Transverse colon (tissue), 4 donors: ENCODE data around the gene ITGB1BP2. TPM values are rescaled to one million over a fixed set of nuclear protein-coding genes. Genes with fewer than 3 reads are reported as not detected.

Experiments
- DNase-seq: peaks from one replicate; pipeline ENCODE4 v3.0.0-alpha.2; 2019
- H3K27ac ChIP-seq, 4 donors: fragments of 200-600 bp; sonication (generic); 2 replicates each; pipeline ENCODE4 v1.5.1; 2016 to 2018; ENCODE audit warnings: inconsistent platforms in 4 of 4
- H3K27me3 ChIP-seq: fragments of 200-600 bp; sonication (generic); 2 replicates; pipeline ENCODE4 v1.5.1; 2017; ENCODE audit warnings: inconsistent platforms
- H3K36me3 ChIP-seq, 4 donors: fragments of 200-600 bp; sonication (generic); 2 replicates each; pipeline ENCODE4 v1.5.1; 2017 to 2019; ENCODE audit warnings: inconsistent platforms in 4 of 4
- H3K4me1 ChIP-seq, 4 donors: fragments of 200-600 bp; sonication (generic); 2 replicates each; pipeline ENCODE4 v1.5.1; 2017 to 2020; ENCODE audit warnings: inconsistent platforms in 4 of 4
- H3K4me3 ChIP-seq, 4 donors: fragments of 200-600 bp; sonication (generic); 1 replicate in 1 of 4; 2 replicates in 3 of 4; pipeline versions ENCODE4 v1.5.1 to v1.6.1; 2017 to 2019; ENCODE audit warnings: inconsistent platforms in 4 of 4
- H3K9me3 ChIP-seq, 2 donors: fragments of 200-600 bp; sonication (generic); 2 replicates each; pipeline ENCODE4 v1.5.1; 2017 to 2019; ENCODE audit warnings: inconsistent platforms in 2 of 2
- EP300 ChIP-seq: sonication (generic); formaldehyde crosslinking; IDR thresholded peaks from one replicate; pipeline ENCODE4 v1.6.1; 2017; ENCODE audit warnings: antibody characterized with exemption, low read depth
- POLR2A ChIP-seq: fragments of 450-650 bp; IDR thresholded peaks from one replicate; pipeline ENCODE4 v1.6.1; 2016; ENCODE audit warnings: antibody characterized with exemption, mild to moderate bottlenecking, moderate library complexity
- POLR2AphosphoS5 ChIP-seq, 3 donors: sonication (generic); formaldehyde crosslinking; IDR thresholded peaks; one replicate each; pipeline ENCODE4 v1.6.1; 2016; ENCODE audit warnings: antibody characterized with exemption in 3 of 3
- WGBS, 2 donors: methylation state at CpG; one replicate each; pipeline ENCODE4 v1.1.5; 2018; ENCODE audit warnings: low coverage in 1 of 2; 5-methylcytosine and 5-hydroxymethylcytosine counted together
- in situ Hi-C, 4 donors: fragments of 200-750 bp; cut with MboI; loops; one replicate each; pipeline versions ENCODE4 v1.15.0 to v1.15.1; 2017; ENCODE audit warnings: low sequenced_read_pairs in 3 of 4, low pct_ligation_motif_present in 1 of 4, low pct_unique_long_range_greater_than_20kb in 1 of 4
- intact Hi-C: fragments of 100-400 bp; cut with DNase I; formaldehyde crosslinking; loops from one replicate; pipeline ENCODE4 v1.15.1; 2023; ENCODE audit warnings: low total_unique reads
- total RNA-seq, 4 donors: library from RNA; depleted of rRNA; stranded (reverse); fragments of >200 nt; gene quantifications; one replicate each; pipeline ENCODE4 v1.1.0, GENCODE V29; 2016
- TF ChIP-seq, protein P1 (sequence below), 5 experiments: fragments of 200-600 bp in 3 of 5; fragments of 450-650 bp in 2 of 5; sonication (generic) in 3 of 5; IDR thresholded peaks; 1 replicate in 2 of 5; 2 replicates in 3 of 5; pipeline ENCODE4 v1.5.1; 2016 to 2017; ENCODE audit warnings: antibody characterized with exemption in 5 of 5, inconsistent platforms in 3 of 5, mild to moderate bottlenecking in 2 of 5, moderate library complexity in 1 of 5

ITGB1BP2 gene
- total RNA-seq = 1 to 10 TPM in 2 of 4 donors, not detected in 2; 2.9 to 6.8 TPM

DNA sequence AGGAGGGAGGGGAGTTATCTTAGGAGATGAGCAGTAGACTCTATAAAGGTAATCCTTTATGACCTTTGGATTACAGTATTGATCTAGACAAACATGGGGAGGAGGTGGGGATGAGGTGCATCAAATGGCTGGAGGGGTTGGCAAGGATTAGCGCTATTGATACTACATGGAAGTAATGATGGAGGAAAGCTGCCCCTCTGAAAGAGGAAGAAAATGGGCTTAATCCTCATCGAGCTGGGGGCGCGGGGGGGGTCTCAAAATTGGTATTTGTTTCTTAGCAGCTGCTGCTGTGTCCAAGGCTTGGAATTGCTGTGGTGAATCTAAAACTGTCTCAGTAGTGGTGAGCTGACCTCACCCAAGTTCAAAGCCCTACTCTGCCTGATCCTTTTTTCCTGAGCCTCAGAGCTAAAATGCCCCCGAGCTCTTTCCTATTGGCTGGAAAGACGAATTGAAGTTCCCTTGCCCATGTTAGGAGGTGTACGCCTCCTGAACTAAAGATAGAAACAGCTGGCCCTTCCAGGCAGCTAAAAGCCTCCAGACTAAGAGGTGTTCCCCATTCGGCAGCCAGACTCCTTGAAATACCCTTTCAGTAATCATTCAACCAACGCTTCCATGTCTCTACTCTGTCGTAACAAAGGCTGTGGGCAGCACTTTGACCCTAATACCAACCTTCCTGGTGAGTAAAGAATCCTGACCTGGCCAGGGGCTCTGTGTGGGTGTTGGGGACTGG, at the start of gene ITGB1BP2:
TSS of gene ITGB1BP2 (plus strand) at position 556 of the 730 bp plus-strand sequence. CDS start at position 613, 57 bp downstream.
- H3K36me3 ChIP-seq = peaks cover 0 to 14% (median 3%) of the 10 kb centered on the region in 4 donors
- no peaks in the 10 kb centered on the region for H3K9me3 ChIP-seq
- TF ChIP-seq, protein P1, sequence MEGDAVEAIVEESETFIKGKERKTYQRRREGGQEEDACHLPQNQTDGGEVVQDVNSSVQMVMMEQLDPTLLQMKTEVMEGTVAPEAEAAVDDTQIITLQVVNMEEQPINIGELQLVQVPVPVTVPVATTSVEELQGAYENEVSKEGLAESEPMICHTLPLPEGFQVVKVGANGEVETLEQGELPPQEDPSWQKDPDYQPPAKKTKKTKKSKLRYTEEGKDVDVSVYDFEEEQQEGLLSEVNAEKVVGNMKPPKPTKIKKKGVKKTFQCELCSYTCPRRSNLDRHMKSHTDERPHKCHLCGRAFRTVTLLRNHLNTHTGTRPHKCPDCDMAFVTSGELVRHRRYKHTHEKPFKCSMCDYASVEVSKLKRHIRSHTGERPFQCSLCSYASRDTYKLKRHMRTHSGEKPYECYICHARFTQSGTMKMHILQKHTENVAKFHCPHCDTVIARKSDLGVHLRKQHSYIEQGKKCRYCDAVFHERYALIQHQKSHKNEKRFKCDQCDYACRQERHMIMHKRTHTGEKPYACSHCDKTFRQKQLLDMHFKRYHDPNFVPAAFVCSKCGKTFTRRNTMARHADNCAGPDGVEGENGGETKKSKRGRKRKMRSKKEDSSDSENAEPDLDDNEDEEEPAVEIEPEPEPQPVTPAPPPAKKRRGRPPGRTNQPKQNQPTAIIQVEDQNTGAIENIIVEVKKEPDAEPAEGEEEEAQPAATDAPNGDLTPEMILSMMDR (IDR thresholded peaks at IDR 0.05) = no peak
- no peak for TF ChIP-seq POLR2A
- TF ChIP-seq EP300 = no peak
- peak in 2 of 3 donors; percentile 17 to 46 for TF ChIP-seq POLR2AphosphoS5 (IDR thresholded peaks at IDR 0.05)
- in situ Hi-C loops = no loop called here
- intact Hi-C loops = no loop called here
- DNase-seq = no peak
- 69 to 100% methylated on average over 1 to 10 of the region's 10 CpGs for WGBS, 2 donors
- H3K4me1 ChIP-seq = no peaks in the 10 kb centered on the region
- no peak within 1 kb of the TSS for H3K4me3 ChIP-seq
- H3K27me3 ChIP-seq = no peaks in the 10 kb centered on the region
- H3K27ac ChIP-seq = peak within 1 kb of the TSS; percentile 29 to 60 (median 40)

DNA sequence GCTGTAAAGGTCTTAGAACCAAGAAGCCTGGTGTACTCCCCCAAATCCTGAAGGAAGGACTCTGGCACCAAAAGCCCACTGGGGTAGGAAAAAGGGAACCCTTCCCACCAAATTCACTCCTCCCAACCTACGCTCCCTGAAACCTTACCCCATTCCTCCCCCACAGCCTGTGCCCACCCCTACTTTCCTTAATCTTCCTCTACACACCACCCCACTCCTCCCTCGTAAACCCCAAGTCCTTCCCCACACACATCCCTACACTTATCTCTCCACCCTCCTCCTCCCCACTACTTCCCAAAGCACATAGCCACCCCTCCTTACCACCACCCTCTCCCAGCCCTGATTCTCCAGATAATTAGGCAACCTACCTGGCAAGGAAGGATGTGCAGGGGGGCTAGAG, 49.3 kb upstream of the ITGB1BP2 start:
- H3K9me3 ChIP-seq = no peaks in the 10 kb centered on the region
- peaks cover 5 to 18% (median 6%) of the 10 kb centered on the region in 4 donors for H3K4me1 ChIP-seq
- DNase-seq = no peak
- peak overlapping the region in 1 of 4 donors; percentile 48 for H3K4me3 ChIP-seq
- 79% methylated on average over 2 of the region's 2 CpGs; no CpG with 5 or more reads in 1 of the 2 donors for WGBS, 2 donors
- in situ Hi-C loops = no loop called here
- H3K27me3 ChIP-seq = no peaks in the 10 kb centered on the region
- intact Hi-C loops = no loop called here
- H3K27ac ChIP-seq = no peak overlapping the region
- TF ChIP-seq POLR2A = no peak
- TF ChIP-seq, protein P1 (IDR thresholded peaks at IDR 0.05) = no peak
- TF ChIP-seq POLR2AphosphoS5 (IDR thresholded peaks at IDR 0.05) = no peak
- no peak for TF ChIP-seq EP300
- H3K36me3 ChIP-seq = no peaks in the 10 kb centered on the region

GRCh38 chrX:71253253-71254091, 48.1 kb upstream of the ITGB1BP2 start:
- intact Hi-C loops (no loop called here), in situ Hi-C loops (no loop called here)
- Histone ChIP-seq H3K9me3 (no peaks in the 10 kb centered on the region), H3K4me3 (peak overlapping the region; percentile 40 to 83 (median 64)), H3K36me3 (no peaks in the 10 kb centered on the region), H3K27me3 (no peaks in the 10 kb centered on the region), H3K27ac (peak overlapping the region; percentile 82 to 92 (median 90)), H3K4me1 (peaks cover 5 to 18% (median 6%) of the 10 kb centered on the region in 4 donors)
- WGBS, 2 donors = 39% methylated on average over 32 of the region's 35 CpGs; no CpG with 5 or more reads in 1 of the 2 donors
- peak; percentile 46 for DNase-seq
- no peak for TF ChIP-seq POLR2A
- TF ChIP-seq, protein P1 (IDR thresholded peaks at IDR 0.05) = peak; percentile 17 to 48 (median 40)
